GM19463 (cell line): ENCODE measurements around the gene DMAC1.

Source experiments
- ATAC-seq: cut with Tn5 transposase; IDR thresholded peaks from one replicate; pipeline ENCODE4 v1.9.1; 2021; ENCODE audit warnings: mild to moderate bottlenecking, moderate library complexity; ENCODE audit not compliant: unreplicated experiment

DMAC1 gene

DNA sequence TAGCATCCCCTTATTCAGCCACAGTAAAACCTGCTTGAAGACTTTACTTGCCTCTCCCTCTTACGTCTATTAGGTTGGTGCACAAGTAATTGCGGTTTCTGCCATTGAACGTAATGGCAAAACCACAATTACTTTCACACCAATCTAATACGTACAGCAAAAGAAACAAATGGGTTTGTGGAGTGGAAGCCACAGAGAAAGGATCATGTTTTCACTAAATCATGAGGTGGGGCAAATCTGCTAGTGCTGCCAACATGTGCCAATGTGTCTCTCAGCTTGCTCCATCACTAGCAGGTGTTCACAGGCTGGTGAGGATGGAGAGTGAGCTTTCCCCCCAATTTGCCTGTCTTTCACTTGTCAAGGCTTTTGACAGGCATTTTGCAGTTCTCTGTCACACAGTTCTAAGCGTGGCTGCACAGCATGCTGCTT, 15.9 kb downstream of the DMAC1 start:
- ATAC-seq: no peak

DNA sequence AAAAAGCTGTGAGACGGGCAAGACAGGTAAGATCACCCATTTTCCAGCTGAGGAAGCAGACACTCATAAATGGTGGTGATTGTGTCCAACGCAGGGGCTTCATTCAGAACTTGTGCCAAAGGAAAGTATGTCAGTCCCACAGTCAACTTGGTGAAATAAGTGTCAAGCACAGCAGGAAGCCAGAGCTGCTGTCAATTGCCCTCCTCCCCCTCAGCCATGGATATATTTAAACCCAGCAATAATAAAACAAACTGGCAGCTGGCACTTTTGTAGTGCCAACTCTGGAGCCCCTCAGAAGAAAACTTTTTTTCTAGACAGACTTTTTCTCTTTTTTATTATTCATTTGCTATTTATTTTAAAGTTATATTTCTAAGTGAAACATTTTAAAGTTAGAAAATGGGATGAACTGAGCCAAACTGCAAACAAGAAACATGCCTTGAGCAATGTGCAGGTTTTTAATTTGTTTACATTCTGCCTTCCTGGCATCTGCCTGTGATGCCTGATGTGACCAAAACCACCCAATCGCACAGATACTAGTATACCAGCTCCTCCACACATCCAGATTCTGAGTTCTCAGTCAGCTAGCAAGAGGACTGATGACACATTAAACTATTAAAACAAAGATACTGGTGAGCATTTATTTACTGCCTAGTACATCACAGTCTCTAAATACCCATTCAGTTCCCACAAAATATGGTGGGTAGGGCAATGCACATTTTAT, 17.0 kb downstream of the DMAC1 start:
- ATAC-seq: no peak

DNA sequence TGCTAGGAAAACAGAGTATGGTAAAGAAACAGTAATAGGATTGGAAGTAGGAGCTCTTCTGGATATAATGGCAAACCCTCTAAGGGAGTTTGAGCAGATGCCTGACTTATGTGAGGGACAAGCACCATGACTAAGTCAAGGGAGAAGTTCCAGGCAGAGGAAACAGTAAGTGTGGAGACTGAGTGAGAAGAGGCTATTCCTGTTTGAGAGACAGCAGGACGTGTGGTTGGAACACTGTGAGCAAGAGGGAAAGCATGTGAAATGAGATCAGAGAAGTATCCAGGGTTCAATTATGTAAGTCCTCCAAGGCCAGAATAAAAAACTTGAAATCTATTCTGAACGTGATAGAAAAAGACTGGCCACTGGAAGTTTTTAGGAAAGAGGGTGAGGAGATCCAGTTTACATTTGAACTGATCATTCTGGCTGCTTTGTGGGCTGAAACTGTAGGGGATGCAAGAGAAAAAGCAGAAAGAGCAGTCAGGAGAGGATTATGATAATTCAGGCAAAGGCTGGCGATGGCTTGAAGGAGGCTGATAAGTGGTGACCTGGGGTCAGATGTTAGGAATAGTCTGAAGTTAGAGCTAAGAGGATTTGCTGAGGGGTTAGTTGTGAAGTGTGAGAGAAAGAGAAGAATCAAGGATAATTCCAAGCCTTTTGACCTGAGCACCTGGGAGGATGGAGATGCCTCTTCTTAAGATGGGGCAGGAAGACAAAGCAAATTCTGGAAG, 19.2 kb downstream of the DMAC1 start:
- ATAC-seq: no peak

DNA sequence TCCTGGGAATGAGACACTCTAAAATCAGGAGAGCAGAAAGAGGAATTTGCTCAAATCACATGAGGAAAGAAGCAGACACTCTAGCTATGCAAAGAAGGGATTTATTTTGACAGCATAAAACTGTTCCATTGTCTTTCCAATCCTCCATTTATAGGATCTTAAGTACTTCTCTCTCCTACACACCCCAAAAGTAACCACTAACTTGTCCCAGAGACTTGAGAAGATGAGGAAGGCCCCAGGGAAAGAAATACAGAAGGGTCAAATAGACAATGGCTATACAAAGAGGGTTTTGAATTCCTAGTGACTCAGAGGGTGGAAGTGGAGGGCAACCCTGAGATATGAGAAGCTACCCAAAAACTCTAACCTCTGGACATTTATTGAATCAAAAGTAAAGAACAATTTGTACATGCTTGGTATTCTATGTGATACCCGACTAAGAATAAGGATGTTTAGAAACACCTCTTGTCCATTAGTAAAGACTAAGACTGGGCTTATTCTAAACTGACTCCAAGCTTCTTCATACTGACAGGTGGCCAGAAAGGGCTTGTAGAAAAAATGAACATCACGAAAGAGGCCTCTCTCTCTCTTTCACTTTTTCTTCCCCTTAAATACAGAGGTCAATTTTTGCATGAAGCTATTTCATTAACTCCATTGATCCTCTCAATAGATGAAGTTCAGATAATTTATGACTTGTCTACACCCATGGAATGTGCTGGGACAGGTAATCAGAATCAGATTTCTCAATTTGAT, 20.6 kb downstream of the DMAC1 start:
- ATAC-seq: no peak

DNA sequence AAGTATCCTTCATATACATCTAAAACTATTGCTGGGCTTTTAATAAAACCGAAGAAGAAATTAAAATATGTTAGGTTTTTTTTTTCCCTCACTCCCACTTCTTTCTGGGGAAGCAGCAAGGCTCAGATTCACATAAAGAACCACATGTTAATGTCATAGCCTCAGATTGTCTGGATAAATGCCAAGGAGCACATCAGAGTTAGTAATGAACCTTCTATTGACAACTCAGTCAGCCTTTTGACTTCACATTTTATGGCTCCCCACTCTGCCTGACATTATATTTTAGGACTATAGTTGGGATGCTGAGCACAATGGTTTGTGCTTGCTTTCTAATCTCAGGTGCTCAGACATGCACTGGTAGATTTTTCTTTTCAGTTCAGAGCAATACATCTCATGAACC, 21.8 kb downstream of the DMAC1 start:
- ATAC-seq: no peak

DNA sequence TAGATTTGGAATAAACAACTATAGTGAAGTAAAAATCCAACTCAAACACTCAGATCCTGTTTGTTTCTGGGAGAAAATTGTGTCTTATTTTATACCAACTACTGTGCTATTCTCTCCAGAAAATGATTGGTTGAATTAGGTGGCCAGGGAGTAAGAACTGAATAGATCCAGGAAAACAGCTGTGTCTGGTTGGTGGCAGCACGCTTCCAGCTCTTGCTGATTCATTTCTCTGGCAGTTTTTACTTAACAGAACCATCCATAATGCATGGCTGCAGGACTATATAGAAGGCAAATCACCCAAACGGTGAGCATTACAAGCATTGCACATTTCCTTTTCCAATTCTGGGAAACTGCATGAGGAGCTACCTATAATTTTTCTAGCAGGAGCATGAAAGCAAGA, 29.5 kb downstream of the DMAC1 start:
- ATAC-seq: no peak

DNA sequence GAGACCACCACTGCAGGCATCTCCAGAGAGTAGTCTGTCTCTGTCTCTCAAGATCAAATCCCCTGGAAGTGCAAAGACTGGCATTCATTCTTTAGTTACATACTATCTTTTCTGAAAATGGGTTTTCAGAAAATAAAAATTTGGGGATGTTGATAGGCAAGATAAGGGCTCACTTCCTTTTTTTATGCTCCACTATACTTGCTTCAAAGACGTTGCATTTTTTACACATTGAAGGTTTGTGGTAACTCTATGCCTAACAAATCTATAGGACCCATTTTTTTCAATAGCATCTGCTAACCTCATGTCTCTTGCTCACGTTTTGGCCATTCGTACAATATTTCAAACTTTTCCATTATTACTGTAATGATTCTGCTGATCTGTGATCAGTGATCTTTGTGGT, 37.0 kb downstream of the DMAC1 start:
- ATAC-seq: no peak

DNA sequence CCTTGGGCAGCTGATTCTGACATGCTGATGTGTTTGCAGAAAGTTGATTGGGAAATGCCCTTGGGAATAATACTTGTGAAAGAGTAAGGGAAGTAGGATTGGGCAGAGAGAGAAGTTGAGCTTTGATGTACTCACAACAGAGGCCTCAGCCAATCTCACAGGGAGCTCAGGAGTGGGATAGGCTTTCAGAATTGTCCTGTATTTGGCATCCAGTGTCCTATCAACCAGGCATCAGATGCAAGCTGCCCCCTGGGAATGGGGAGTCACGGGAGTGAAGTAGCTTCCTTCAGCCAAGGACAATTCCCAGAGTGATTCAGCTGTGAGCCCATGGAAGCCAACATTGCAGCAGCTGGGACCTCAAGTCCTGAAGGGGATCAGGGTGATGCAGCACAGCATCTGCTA, 39.6 kb downstream of the DMAC1 start:
- ATAC-seq: no peak

DNA sequence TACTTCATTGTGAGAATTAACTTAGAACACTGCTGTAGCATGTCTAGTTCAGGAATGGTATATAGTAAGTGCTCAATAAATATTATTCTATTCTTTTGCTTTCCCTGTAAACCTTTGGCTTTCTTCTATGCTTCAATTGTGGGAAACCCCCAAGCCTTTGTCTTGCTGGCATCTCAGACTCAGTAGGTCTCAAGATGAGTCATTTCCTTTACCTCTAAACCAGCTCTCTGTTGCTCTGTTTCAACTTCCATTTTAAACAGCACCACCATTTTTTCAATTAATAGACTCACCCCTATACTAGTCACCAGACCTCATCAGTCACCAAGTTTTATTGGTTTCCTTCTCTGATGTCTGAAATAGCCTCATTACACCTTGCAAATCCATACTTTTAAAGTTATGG, 43.5 kb downstream of the DMAC1 start:
- ATAC-seq: peak; percentile 98

DNA sequence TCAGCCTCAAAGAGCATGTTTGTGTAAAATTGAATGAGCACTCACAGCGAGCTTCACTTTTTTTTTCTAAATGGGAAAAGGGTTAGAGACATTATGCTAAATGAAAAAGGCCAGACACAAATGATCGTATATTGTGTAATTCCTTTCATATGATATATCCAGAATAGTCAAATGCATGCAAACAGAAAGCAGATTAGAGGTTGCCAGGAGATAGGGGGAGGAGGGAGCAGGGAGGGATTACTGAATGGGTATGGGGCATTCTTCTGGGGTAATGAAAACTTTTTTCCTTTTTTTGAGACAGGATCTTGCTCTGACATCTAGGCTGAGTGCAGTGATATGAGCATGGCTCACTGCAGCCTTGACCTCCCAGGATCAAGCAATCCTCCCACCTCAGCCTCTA, 47.1 kb downstream of the DMAC1 start:
- no peak for ATAC-seq
